CD4-positive, alpha-beta T cell treated with Interleukin-6 for 4 hours (primary cell): ENCODE results near the gene GALNT15.

Experiments
- DNase-seq: peaks from one replicate; pipeline ENCODE4 v3.0.0-alpha.2; 2020; ENCODE audit warnings: mixed read lengths

Gene GALNT15

GRCh38 chr3:16231983-16232382 is 57.5 kb downstream of the GALNT15 start:
- DNase-seq: no peak

DNA sequence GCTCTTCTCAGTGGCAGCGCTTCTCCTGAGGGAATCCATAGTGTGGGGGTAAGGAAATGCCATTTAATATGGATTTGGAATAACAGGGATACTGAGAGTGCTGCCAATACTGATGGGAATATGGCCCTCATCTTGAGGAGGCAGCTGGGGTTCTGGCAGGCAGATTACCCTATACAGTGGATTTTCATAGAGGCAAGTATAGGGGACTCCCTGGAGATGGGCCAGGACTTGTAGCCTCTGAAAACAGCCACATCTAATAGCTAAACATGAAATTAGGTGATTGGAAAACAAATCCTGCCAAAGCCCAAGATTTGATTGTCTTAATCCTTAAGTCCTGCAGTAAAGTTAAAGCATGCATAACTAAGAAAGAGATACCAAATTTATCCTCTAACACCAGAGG is 59.3 kb downstream of the GALNT15 start:
- no peak for DNase-seq

GRCh38 chr3:16234281-16234680 is 59.8 kb downstream of the GALNT15 start:
- DNase-seq: no peak

GRCh38 chr3:16236030-16236639 is 61.7 kb downstream of the GALNT15 start:
- DNase-seq: no peak

DNA sequence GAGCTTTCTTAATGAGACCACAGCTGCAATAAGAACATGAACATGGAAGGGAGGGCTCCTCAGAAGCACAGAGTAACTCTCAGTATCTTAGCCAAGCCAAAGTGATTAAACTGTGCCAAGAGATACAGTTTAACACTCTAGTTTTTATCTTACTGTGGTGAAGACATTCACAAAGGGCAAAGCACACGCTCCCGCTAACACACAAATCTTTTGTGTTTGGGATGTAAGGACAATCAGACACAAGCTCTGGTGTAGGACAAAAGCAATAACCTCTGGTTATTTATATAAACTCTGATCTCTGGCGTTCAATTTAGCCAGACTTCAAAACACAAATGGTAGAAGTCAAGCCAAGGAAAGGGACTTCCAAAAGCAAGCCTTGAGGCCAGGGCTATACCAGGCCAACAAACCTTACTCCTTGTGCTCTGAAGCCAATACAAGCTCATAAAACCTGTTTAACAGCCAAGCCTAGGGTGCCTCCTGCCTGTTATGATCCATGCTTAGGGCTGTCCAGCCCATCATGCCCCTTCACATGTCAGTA is 62.4 kb downstream of the GALNT15 start:
- DNase-seq: no peak

DNA sequence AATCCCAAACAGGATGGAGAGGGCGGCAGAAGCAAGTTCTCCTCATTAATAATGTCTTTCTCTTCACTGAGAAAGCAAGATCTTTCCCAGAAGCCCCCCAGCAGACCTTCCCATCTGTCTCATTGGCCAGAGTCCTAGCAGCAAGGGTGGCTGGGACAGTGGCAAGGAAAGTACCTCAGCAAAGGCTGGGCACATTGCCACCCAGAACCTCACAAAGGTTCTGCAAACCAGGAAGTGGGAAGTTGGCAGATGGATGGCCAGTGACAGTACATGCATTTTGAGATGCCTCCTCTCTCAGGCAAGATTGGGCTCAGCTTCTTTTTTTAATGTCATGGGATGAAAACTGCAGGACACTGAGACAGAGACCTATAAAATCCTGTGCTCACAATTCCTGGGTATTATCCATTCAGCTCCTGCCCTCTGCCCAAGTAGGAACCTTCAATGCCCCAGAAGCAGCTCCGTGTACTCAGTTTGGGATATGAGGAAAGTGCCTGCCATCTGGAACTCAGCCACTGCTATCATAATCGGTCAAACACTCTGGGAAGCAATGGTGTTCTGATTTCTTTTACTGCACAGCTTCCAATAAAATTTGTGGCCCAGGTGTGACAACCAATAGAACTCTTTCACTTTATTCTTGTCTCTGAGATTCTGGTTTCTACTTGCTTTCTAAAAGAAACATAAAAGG is 64.7 kb downstream of the GALNT15 start:
- no peak for DNase-seq

GRCh38 chr3:16239780-16240179 is 65.3 kb downstream of the GALNT15 start:
- DNase-seq: no peak

- no peak for DNase-seq
These were observed 65.9 kb downstream of the GALNT15 start for GRCh38 chr3:16240229-16241023.

- DNase-seq: no peak
These were observed 66.7 kb downstream of the GALNT15 start for GRCh38 chr3:16241225-16241624.

DNA sequence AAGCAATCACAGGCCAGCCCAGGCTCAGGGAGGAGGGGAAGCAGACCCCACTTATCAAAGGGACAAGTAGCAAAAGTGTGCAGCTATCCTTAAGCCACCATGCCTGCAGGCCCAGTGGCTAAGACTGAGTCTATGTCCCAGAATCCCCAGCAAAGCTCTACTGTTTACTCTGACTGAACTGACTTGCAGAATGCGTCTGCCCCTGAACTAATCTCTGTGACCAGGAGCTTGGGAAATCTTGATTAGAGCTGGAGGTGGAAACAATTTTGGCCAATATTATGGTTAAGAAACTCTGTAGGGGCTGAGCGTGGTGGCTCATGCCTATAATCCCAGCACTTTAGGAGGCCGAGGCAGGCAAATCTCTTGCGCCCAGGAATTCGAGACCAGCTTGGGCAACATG is 67.7 kb downstream of the GALNT15 start:
- DNase-seq: no peak

GRCh38 chr3:16243706-16244490 is 69.4 kb downstream of the GALNT15 start:
- no peak for DNase-seq

DNA sequence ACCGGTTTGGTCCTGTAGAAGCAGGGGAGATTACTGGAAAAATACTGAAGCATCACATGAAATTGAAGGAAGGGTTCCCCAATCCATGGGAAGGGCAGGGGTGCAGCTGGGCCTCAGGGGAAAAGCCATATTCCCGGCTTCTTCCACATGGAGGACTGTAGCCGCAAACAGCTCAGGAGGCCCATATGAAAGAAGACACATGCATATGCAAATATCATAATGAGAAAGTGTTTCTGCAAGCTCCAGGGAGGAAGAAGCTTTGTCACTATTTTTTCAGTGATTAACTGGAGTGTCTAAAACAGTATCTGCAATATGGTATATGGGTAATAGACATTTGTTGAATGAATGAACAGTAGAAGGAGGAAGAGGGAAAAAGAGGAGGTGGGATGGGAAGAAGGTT is 71.1 kb downstream of the GALNT15 start:
- DNase-seq: no peak

GRCh38 chr3:16247282-16248061 is 73.0 kb downstream of the GALNT15 start:
- peak; percentile 82 for DNase-seq

DNA sequence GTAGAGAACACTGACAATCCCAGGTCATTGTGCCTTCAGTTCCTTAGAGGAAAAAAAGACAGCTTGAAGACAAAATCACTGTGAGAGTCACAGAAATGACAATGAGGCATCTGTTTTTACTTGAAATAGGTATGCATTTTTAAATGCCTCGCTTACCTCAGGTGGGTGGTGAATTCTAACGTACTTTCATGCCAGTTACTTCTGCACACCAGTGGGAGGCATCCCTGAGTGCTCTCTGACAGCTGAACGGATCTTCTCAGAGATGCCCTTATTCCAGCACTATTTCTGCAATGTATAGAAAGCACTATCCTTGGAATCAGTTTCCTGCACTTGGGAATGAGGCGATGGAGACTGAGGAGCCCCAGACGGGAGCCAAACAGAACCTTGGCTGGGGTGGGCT is 74.1 kb downstream of the GALNT15 start:
- DNase-seq: no peak

GRCh38 chr3:16249336-16249735 is 74.9 kb downstream of the GALNT15 start:
- DNase-seq: peak; percentile 18

DNA sequence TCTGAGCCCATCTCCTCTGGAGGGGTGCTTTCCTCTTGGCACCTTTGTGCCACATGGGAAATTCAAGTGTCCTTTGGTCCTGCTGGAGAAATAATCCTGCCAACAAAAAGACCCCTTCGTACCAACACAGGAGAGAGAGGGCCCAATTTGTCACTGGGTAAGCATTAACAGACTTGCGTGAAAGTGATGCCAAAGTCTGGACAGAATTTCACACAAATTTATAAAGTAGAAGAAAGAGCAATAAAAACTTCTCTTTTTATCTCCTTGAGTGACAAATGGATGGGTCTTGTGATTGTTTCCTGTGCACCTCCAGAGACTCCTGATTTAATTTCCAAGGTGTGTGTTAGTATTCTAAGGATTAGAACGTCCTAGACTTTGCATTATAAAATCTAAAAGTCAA is 75.4 kb downstream of the GALNT15 start:
- no peak for DNase-seq

- DNase-seq: no peak
These were observed 77.0 kb downstream of the GALNT15 start for GRCh38 chr3:16251316-16252085.

GRCh38 chr3:16252243-16252978 is 77.9 kb downstream of the GALNT15 start:
- no peak for DNase-seq

DNA sequence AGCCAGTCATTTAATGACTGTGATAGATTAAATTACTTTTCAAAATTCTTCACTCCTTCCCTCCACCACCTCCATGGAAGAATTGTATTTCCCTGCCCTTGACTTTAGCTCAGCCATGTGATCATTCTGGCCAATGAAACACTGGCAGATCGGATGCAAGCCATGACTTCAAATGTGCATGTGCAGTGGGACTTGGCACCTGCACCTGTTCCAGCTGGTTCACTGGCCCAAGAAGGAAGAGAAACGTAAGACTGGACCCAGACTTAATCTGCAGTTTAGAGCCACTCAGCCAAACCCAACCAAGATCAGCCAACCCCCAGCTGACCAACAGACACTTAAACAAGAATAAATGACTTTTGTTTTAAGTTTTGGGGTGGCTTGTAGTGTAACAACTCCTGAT is 78.5 kb downstream of the GALNT15 start:
- DNase-seq: no peak

DNA sequence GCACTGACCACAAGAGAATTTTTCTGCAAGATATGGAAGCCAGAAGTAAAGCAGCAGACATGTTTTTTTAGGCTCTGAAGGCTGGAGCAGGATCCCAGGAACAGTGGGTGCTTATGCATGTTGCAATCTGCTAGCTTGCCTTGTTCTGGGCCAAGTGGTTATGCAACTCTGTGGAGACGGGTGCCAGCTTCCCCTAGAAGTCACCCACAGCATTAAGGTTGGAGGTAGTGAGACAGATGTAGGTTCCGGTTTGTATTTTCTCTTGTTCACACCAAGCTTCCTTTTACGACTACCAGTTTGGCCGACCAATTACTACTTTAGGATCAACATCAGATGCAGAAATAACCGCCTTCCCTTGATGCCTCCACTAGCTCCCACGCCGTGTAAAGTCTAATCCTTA is 79.1 kb downstream of the GALNT15 start:
- no peak for DNase-seq

- no peak for DNase-seq
These were observed 80.4 kb downstream of the GALNT15 start for GRCh38 chr3:16254916-16255315.
